HepG2 (cell line): ENCODE measurements around the gene RREB1. TPM values are rescaled to one million over a fixed set of nuclear protein-coding genes. Genes with fewer than 3 reads are reported as not detected.

Source experiments
- ATAC-seq: fragments of 200-7000 bp; cut with Tn5 transposase; 3 replicates; pipeline ENCODE4 v1.9.1; 2020; ENCODE audit warnings: mild to moderate bottlenecking, moderate library complexity
- BruUV-seq: library from RNA; stranded (reverse); fragments of 400-500 nt; replicated peaks from 2 replicates; lab custom pipeline; 2021; lab: Mats Ljungman, UMichigan
- CTCF ChIA-PET: fragments of 300-600 bp; formaldehyde crosslinking; extraction: SDS; loops from one replicate; lab custom pipeline; 2021; ENCODE audit warnings: low total read pairs, inconsistent platforms, low intra/inter-chr PET ratio; lab: Yijun Ruan, JAX
- POLR2A ChIA-PET: fragments of 350-600 bp; sonication (Branson Sonifier 250); formaldehyde crosslinking; loops from one replicate; lab custom pipeline; 2020; ENCODE audit warnings: antibody characterized with exemption, inconsistent platforms; lab: Yijun Ruan, JAX
- DNase-seq: peaks from one replicate; pipeline ENCODE4 v3.0.0-alpha.2; 2015; ENCODE audit warnings: low spot score
- FAIRE-seq: peaks from 3 replicates; lab custom pipeline; 2011; peaks lifted over from hg19 to GRCh38; lab: Jason Lieb, UNC
- H2AFZ ChIP-seq: one replicate; pipeline ENCODE4 v1.6.1; 2011; ENCODE audit warnings: low read length, inconsistent platforms
- H3K27ac ChIP-seq: fragments of 300-600 bp; 3 replicates; pipeline ENCODE4 v1.8.0; 2011; ENCODE audit warnings: mixed run types, mild to moderate bottlenecking, mixed read lengths, low read length, inconsistent platforms; ENCODE audit not compliant: insufficient read depth; ENCODE audit errors: extremely low read length
- H3K27me3 ChIP-seq, 2 experiments: fragments of 200-600 bp in 1 of 2; 2 replicates in 1 of 2; 3 replicates in 1 of 2; pipeline versions ENCODE4 v1.6.0 to v1.8.0; 2011; ENCODE audit warnings: low read length in 2 of 2, mild to moderate bottlenecking in 2 of 2, moderate library complexity in 2 of 2, inconsistent platforms in 1 of 2; ENCODE audit not compliant: insufficient read depth in 2 of 2, control insufficient read depth in 1 of 2
- H3K36me3 ChIP-seq, 2 experiments: fragments of 200-600 bp in 1 of 2; replicated peaks in 1 of 2; 2 replicates in 1 of 2; 3 replicates in 1 of 2; pipeline versions ENCODE4 v1.5.1 to v1.8.0; 2011; ENCODE audit warnings: low read length in 2 of 2, inconsistent platforms in 1 of 2; ENCODE audit not compliant: insufficient read depth in 2 of 2, control insufficient read depth in 1 of 2
- H3K4me1 ChIP-seq: 2 replicates; pipeline ENCODE4 v1.5.1; 2012; ENCODE audit warnings: low read length, inconsistent platforms; ENCODE audit not compliant: insufficient read depth
- H3K4me2 ChIP-seq: 2 replicates; pipeline ENCODE4 v1.6.0; 2011; ENCODE audit warnings: low read depth, low read length, inconsistent platforms
- H3K4me3 ChIP-seq, 3 experiments: fragments of 200-600 bp in 1 of 3; sonication (generic), shearing (Covaris generic) in 1 of 3; replicated peaks in 1 of 3; 2 replicates each; pipeline ENCODE4 v1.5.1; 2011 to 2016; ENCODE audit warnings: low read length in 3 of 3, inconsistent platforms in 2 of 3, low read depth in 2 of 3, mild to moderate bottlenecking in 2 of 3, control low read depth in 1 of 3, mixed read lengths in 1 of 3; ENCODE audit not compliant: insufficient read depth in 1 of 3
- H3K79me2 ChIP-seq: one replicate; pipeline ENCODE4 v1.6.1; 2011; ENCODE audit warnings: low read length, inconsistent platforms; ENCODE audit not compliant: insufficient read depth
- H3K9ac ChIP-seq: 2 replicates; pipeline ENCODE4 v1.6.0; 2011; ENCODE audit warnings: mild to moderate bottlenecking, low read depth, low read length, inconsistent platforms; ENCODE audit not compliant: insufficient read depth
- H3K9me3 ChIP-seq: 2 replicates; pipeline ENCODE4 v1.5.1; 2012; ENCODE audit warnings: mild to moderate bottlenecking, low read length
- H4K20me1 ChIP-seq: 2 replicates; pipeline ENCODE4 v1.6.0; 2011; ENCODE audit warnings: inconsistent platforms, mild to moderate bottlenecking, low read length, moderate library complexity; ENCODE audit not compliant: insufficient read depth
- ARNT ChIP-seq: fragments of 450-650 bp; IDR thresholded peaks from 2 replicates; pipeline ENCODE4 v1.6.1; 2017
- ATF4 ChIP-seq, 2 experiments: fragments of 450-650 bp in 1 of 2; sonication (generic) in 1 of 2; formaldehyde crosslinking; IDR thresholded peaks; 2 replicates each; pipeline versions ENCODE4 v1.5.0 to v1.8.0; 2020 to 2022; ENCODE audit warnings: mild to moderate bottlenecking in 1 of 2, missing genetic modification reagents in 1 of 2
- KMT2B ChIP-seq: IDR thresholded peaks from 2 replicates; pipeline ENCODE4 v1.6.1; 2016; ENCODE audit warnings: missing genetic modification reagents, missing compliant biosample characterization
- MBD4 ChIP-seq: IDR thresholded peaks from 2 replicates; pipeline ENCODE4 v1.6.1; 2012; ENCODE audit warnings: low read length, inconsistent platforms, borderline replicate concordance
- RBM22 ChIP-seq: fragments of 200-400 bp; formaldehyde crosslinking; optimal IDR thresholded peaks from 2 replicates; pipeline ENCODE3; 2017; ENCODE audit warnings: mild to moderate bottlenecking, low read length, moderate library complexity
- SMYD3 ChIP-seq: sonication (generic); formaldehyde crosslinking; IDR thresholded peaks from 2 replicates; pipeline ENCODE4 v1.8.1; 2023; ENCODE audit warnings: mild to moderate bottlenecking, missing genetic modification reagents
- USF2 ChIP-seq, 2 experiments: sonication (generic) in 1 of 2; formaldehyde crosslinking in 1 of 2; IDR thresholded peaks; 2 replicates each; pipeline versions ENCODE4 v1.5.1 to v1.6.1; 2011 to 2020; ENCODE audit warnings: borderline replicate concordance in 1 of 2, low read depth in 1 of 2, low read length in 1 of 2, mild to moderate bottlenecking in 1 of 2, missing genetic modification reagents in 1 of 2, moderate library complexity in 1 of 2
- WIZ ChIP-seq: sonication (generic); formaldehyde crosslinking; IDR thresholded peaks from 2 replicates; pipeline ENCODE4 v1.5.1; 2020; ENCODE audit warnings: mild to moderate bottlenecking, missing genetic modification reagents
- ZNF121 ChIP-seq: sonication (generic); formaldehyde crosslinking; IDR thresholded peaks from 2 replicates; pipeline ENCODE4 v1.5.0; 2020; ENCODE audit warnings: mild to moderate bottlenecking, missing genetic modification reagents
- ZNF468 ChIP-seq: sonication (generic); formaldehyde crosslinking; IDR thresholded peaks from 2 replicates; pipeline ENCODE4 v1.8.0; 2022; ENCODE audit warnings: mild to moderate bottlenecking, moderate library complexity, missing genetic modification reagents
- ZNF589 ChIP-seq: sonication (generic); formaldehyde crosslinking; conservative IDR thresholded peaks from 2 replicates; pipeline ENCODE4 v1.8.0; 2022; ENCODE audit warnings: mild to moderate bottlenecking, moderate library complexity, missing genetic modification reagents
- ZNF800 ChIP-seq: sonication (generic); formaldehyde crosslinking; IDR thresholded peaks from 2 replicates; pipeline ENCODE4 v1.4.0; 2020; ENCODE audit warnings: missing genetic modification reagents
- WGBS: methylation state at CpG from one replicate; pipeline ENCODE4 v1.1.6; 2017; ENCODE audit warnings: low lambda C conversion rate; 5-methylcytosine and 5-hydroxymethylcytosine counted together
- in situ Hi-C: cut with HindIII; loops from 2 replicates; pipeline ENCODE4 v1.10.0; 2017; ENCODE audit warnings: low pct_unique_long_range_greater_than_20kb; ENCODE audit not compliant: extremely low pct_ligation_motif_present
- intact Hi-C: fragments of 100-400 bp; cut with micrococcal nuclease; formaldehyde crosslinking; loops from one replicate; pipeline ENCODE4 v1.10.0; 2022; ENCODE audit not compliant: unreplicated experiment
- polyA plus RNA-seq, 8 experiments: library from polyadenylated mRNA; depleted of rRNA in 3 of 8; stranded (reverse) in 7 of 8; unstranded in 1 of 8; fragments of >200 nt; fragmentation: Illumina TruSeq in 4 of 8; extraction: Trizol in 4 of 8; gene quantifications; 2 replicates each; pipeline versions ENCODE4 v1.2.1 to v1.2.3, GENCODE V29; 2011 to 2016; ENCODE audit warnings: low read depth in 4 of 8, missing spikeins in 1 of 8, mixed read lengths in 1 of 8; ENCODE audit not compliant: insufficient read depth in 1 of 8
- total RNA-seq, 5 experiments: library from RNA; depleted of rRNA; stranded (reverse); fragments of >200 nt; fragmentation: Illumina TruSeq; extraction: Trizol; gene quantifications; 2 replicates each; pipeline ENCODE4 v1.2.3, GENCODE V29; 2016; ENCODE audit warnings: low read depth in 1 of 5

RREB1 gene
- total and polyA plus RNA-seq, 2 of the 13 experiments (the other 11 are each of a cell fraction or from before 2014, with no cell fraction given), result 6.1 to 23.2 TPM

GRCh38 chr6:7224731-7225130, 117.0 kb downstream of the RREB1 start:
- Histone ChIP-seq H3K4me3 (no peak overlapping the region), H3K4me2 (no peak overlapping the region), H3K9me3 (no peaks in the 10 kb centered on the region), H3K4me1 (0 out of 2 replicates have a peak, but pooled peaks cover 10% of the 10 kb centered on the region), H3K36me3 (peaks cover 41 to 86% of the 10 kb centered on the region in 2 experiments), H3K79me2 (no peaks in the 10 kb centered on the region), H2AFZ (no peak overlapping the region), H4K20me1 (no peaks in the 10 kb centered on the region), H3K27ac (no peak overlapping the region), H3K27me3 (no peaks in the 10 kb centered on the region), H3K9ac (no peak overlapping the region)
- in situ Hi-C loops (no loop called here), intact Hi-C loops (no loop called here)
- 95% methylated on average over 9 of the region's 9 CpGs for WGBS
- ATAC-seq (no peak), DNase-seq (no peak), FAIRE-seq (no peak)
- ChIA-PET CTCF (no interaction called here), POLR2A (no interaction called here)
- peak; percentile 36 for TF ChIP-seq RBM22
- TF ChIP-seq ZNF468, result no peak
- no TSS peak for BruUV-seq

- no peak overlapping the region for H3K4me2 ChIP-seq
- CTCF ChIA-PET, result no interaction called here
- POLR2A ChIA-PET, result no interaction called here
- no peak for TF ChIP-seq SMYD3
- no peak for TF ChIP-seq ZNF589 (CRISPR knock-in tag)
- TF ChIP-seq ZNF800 (CRISPR knock-in tag), result no peak
- TF ChIP-seq ARNT, result no peak
- peak; percentile 64 for TF ChIP-seq ZNF121 (CRISPR knock-in tag)
- TF ChIP-seq USF2 (IDR thresholded peaks at IDR 0.05; ENCODE audit: low read depth, low read length), result no peak
- no peak for TF ChIP-seq USF2 (CRISPR knock-in tag; IDR thresholded peaks at IDR 0.05; ENCODE audit: borderline replicate concordance)
- TF ChIP-seq KMT2B (CRISPR knock-in tag), result no peak
- TF ChIP-seq RBM22, result peak; percentile 40
- TF ChIP-seq ATF4 (CRISPR knock-in tag; IDR thresholded peaks at IDR 0.05), result no peak
- TF ChIP-seq MBD4, result no peak
- no peak for TF ChIP-seq WIZ (CRISPR knock-in tag)
- H3K9ac ChIP-seq, result no peak overlapping the region
- in situ Hi-C loops (no loop called here), intact Hi-C loops (no loop called here)
- ATAC-seq, result peak; percentile 7; the same call in 2 of the 3 replicates
- DNase-seq, result no peak
- no peak overlapping the region for H3K27ac ChIP-seq
- H3K4me1 ChIP-seq, result peaks cover 3% of the 10 kb centered on the region
- FAIRE-seq, result no peak
- no peaks in the 10 kb centered on the region for H3K79me2 ChIP-seq
- H4K20me1 ChIP-seq, result peaks cover 3% of the 10 kb centered on the region; the same call in 1 of the 2 replicates
- H3K9me3 ChIP-seq, result no peaks in the 10 kb centered on the region
- peaks cover 54 to 85% of the 10 kb centered on the region in 2 experiments for H3K36me3 ChIP-seq
- WGBS, result 95% methylated on average over 19 of the region's 21 CpGs
- H2AFZ ChIP-seq, result no peak overlapping the region
- no peak overlapping the region for H3K4me3 ChIP-seq
- no peaks in the 10 kb centered on the region for H3K27me3 ChIP-seq
- no TSS peak for BruUV-seq
Observed at GRCh38 chr6:7228662-7229375, 121.1 kb downstream of the RREB1 start.
